Anterior cingulate cortex (tissue), 58 donors: ENCODE results near the gene MYO18A.

Experiments
- DNase-seq, 58 donors: peaks; one replicate each; lab custom pipeline; 2025; lab: John Stamatoyannopoulos, UW

MYO18A gene

DNA sequence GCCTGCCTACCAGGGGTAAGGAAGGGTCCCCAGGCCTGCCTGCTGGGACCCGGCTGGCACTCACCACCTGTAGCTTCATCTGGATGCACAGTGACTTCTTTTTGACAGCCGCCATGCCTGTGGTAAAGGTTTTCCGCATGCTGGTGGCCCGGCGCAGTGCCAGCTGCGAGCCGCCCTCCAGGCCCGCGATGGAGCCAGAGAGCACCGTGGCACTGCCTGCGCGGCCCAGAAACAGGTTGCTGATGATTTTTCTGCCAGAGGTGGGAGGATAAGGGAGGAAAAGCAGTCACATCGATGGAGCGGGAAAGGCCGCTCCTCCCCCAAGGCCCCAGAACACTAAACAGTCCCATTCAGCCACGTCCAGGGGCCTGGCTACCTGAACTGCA is 69.8 kb downstream of the MYO18A start:
- DNase-seq = no peak

GRCh38 chr17:29109477-29110371 is 70.5 kb downstream of the MYO18A start:
- DNase-seq = no peak

GRCh38 chr17:29108823-29109476 is 71.2 kb downstream of the MYO18A start:
- DNase-seq = no peak

DNA sequence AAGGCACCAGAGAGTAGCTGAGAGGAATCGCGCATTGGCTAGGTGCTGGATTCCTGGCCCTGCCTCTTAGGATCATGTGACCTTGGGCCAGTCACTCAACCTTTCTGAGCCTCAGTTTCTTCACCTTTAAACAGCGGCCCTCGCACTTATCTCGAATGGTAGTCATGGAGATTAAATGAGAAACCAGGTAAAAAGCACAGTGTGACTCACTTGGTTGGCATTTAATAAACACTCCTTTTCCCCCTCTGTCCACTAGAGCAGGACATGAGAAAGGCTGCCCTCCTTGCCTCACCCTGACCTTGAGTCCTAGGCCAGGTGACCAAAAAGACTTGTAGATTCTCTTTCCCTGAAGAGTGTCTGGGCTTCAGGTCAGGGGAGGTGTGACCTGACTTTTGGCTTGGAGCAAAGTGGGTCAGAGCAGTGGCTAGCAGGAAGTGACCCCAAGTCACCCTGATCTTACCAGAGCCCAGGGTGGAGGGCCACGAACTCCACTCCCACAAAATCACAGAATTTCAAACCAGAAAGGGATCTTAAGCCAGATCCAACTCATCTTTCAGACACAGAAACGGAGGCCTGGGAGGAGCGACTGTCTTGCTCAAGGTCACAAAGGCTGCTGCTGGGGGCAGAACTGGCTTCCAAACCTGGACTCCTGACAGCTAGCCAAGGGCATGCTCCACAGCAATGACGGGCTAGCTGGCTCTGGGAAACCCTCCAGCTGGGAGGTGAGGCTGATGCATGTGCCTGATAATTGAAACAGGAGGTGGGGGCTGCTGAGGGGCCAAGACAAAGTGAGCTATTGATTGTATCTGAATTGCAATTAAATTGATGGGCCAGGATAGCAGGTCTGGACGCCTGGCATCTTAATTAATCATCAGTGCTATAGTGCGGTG is 72.0 kb downstream of the MYO18A start:
- no peak for DNase-seq

DNA sequence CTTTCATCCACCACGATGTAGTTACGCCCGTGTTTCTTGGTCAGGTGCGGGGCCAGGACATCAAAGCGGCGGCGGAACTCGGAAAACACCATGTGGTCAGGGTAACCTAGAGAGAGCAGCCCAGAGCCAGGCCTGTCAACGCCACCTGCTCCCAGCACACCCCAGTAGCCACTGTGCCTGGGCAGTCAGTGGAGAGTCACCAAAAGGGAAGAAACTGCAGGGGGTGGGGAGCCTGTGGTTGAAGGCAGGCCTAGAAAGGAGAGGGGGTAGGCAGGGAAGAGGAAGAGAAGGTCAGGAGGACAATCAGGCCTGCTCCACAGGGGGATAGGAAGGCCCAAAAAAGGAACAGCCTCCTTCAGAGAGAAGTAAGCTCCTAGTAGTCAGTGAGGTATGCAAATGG is 73.1 kb downstream of the MYO18A start:
- peak in 5 of 58 donors; percentile 9 to 27 (median 15) for DNase-seq

DNA sequence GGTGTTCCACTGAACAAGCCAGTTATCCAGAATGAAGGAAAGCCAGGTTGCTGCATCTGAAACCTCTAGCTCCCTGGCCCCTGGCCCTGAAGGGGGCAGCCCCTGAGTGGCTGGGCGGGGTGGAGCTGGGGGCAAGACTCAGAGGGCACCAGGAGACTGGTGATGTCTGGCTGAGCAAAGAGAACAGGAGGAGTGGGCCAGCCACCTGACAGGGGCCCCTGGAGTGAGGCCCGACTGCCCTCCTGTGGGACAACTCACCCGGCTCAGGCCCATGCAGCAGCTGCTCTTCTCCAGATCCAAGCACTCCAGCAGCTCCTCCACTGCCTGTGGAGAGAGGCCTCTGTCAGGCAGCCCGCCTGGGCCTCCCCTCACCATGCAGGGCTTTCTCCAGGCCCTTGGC is 76.9 kb downstream of the MYO18A start:
- DNase-seq = no peak

- no peak for DNase-seq
Measured at GRCh38 chr17:29102741-29103181, 77.4 kb downstream of the MYO18A start.

- DNase-seq = no peak
Measured at GRCh38 chr17:29102046-29102445, 78.2 kb downstream of the MYO18A start.

DNA sequence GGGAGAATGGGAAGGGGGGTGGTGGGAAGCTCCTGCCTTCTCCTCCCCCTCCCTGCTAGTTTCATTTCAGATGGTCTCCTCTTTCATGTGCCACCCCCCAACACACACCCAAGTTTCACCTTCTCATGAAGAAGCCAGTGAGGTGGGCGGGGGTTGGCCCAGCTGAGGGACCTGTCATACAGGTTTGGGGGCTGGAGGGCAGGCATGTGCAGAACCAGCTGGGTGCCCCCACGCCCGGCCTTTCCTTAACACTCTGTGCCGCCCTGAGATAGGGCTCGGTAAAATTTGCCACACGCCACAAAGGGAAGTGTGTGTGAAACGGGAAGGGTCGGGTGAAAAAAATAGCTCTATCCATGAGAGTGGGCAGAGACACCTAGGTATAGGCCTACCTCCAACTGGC is 79.9 kb downstream of the MYO18A start:
- no peak for DNase-seq

DNA sequence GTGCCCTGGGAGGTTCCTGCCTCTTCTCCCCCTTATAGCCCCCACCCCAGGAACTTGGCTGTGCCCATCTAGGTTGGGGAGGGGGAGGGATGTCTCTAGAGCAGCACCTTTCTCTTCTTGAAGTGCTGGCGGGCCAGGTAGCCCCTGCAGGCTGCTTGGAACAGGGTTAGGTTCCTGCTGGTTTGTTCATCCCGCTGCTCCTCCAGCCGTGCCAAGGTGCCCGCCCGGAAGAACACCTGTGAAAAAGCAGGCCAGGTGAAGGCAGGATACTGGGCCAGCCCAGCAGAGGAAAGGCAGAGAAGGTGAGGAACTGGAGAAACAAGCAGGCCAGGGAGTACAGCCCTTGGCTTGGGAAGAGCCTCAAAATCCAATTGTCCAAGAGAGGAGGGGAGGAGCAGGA is 80.7 kb downstream of the MYO18A start:
- no peak for DNase-seq

DNA sequence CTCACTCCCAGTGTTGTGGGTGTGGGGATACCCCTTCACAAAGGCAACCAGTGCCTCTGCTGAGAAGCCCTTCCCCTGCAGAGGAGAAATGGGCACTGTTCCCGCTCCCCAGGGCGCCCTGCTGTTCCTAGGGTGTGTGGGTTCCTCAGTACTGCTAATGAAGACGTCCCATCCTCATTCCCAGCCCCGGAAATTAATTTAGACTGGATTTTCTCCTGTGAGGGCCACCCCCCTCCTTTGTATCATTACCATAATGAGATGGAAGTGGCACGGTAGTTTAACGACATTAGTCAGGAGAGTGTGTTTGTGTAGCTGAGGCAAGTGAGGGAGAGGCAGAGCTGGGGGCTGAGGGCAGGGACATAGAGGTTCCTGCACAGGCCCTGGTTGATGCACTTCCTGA is 84.1 kb downstream of the MYO18A start:
- peak in 5 of 58 donors; percentile 16 to 63 (median 29) for DNase-seq

DNA sequence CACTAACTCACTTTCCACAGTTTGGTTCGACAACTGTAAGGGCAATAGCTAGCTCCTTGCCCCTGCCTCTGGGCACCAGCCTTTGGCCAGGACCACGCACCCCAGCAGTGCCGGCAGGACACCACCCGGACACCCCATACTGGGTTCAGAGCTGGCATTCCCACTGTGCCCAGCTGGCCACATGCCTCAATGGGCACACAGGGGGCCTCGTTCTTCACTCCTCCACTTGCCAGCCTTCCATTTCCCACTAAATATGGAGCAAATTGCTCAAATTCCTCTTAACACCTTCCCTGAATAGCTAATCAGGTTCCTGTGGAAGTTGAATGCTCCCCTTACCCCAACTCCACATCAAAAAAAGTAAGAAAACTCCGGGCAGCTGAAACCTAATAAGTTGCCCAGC is 84.8 kb downstream of the MYO18A start:
- DNase-seq = no peak

- DNase-seq = no peak
Measured at GRCh38 chr17:29094101-29094708, 86.0 kb downstream of the MYO18A start.

DNA sequence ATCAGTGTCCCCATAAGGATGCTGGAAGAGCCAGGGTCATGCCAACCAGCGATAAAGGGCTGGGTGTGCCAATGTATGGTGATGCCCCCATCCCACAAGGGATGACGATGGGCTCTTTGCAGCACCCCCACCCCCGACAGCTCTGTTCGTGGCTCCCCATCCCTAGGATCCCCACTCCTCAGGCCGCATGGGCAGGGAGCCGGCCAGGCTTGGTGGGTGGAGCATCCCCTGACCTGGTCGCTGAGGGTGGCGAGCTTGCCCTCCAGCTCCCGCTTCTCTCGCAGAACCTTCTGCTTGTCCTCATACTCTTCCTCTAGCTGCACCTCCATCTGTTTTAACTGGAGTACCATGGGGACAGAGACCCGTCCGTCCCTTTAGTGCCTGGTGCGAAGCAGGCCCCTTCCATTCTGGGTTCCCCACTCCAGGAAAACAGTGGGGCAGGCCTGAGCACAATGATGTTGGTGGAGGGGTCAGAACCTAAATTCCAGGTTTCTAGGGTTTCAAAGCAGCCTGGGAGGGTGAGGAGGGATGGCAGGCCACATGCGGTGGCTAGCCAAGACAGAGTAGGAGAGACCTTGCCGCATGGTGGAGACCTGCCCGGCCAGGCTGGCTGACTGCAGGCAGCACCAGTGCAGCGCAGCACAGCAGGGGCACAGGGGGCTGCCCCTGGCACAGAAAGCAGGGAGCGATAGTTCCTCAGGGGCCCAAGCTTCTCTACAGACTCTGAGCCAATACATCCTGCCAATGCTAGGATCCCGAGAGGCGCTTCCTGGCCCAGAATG is 86.9 kb downstream of the MYO18A start:
- no peak for DNase-seq

GRCh38 chr17:29091606-29092289 is 88.5 kb downstream of the MYO18A start:
- DNase-seq = no peak

- DNase-seq = peak in 40 of 58 donors; percentile 10 to 68 (median 40)
Measured at GRCh38 chr17:29090750-29091605, 89.2 kb downstream of the MYO18A start.

- DNase-seq = no peak
Measured at GRCh38 chr17:29090108-29090507, 90.1 kb downstream of the MYO18A start.

GRCh38 chr17:29089601-29090044 is 90.6 kb downstream of the MYO18A start:
- peak in 53 of 58 donors; percentile 27 to 86 (median 67) for DNase-seq
